ENCODE data around the gene RNF168. TPM values are rescaled to one million over a fixed set of nuclear protein-coding genes. Genes with fewer than 3 reads are reported as not detected.

Gene RNF168
- total RNA-seq, 1 experiment from 2014 or later, result 65.5 TPM

GRCh38 chr3:196519718-196520082, 16.1 kb upstream of the RNF168 start:
- no peaks in the 10 kb centered on the region for H3K27me3 ChIP-seq (ENCODE audit: insufficient read depth, low read length)
- Mint-ChIP-seq H3K4me3 (no peak overlapping the region), H3K36me3 (ENCODE audit: insufficient read depth in 1 of 3, low read depth in 3 of 3) (peaks cover 30 to 41% (median 30%) of the 10 kb centered on the region in 3 experiments), H3K4me1 (peaks cover 11 to 20% of the 10 kb centered on the region in 2 experiments), H3K27ac (no peak overlapping the region), H3K9me3 (peaks cover 50 to 57% of the 10 kb centered on the region in 2 experiments), H3K27me3 (ENCODE audit: low read depth) (peaks cover 4% of the 10 kb centered on the region)
- no peak overlapping the region for H3K4me2 ChIP-seq (ENCODE audit: insufficient read depth, insufficient read length, low read length)
- DNase-seq, result no peak
- H2AFZ ChIP-seq (ENCODE audit: low read length), result no peak overlapping the region
- H3K23ac ChIP-seq (ENCODE audit: insufficient read length, low read depth, low read length), result no peak overlapping the region
- no peak overlapping the region for H3T11ph ChIP-seq (ENCODE audit: low read length)
- no peak overlapping the region for H3K27ac ChIP-seq (ENCODE audit: insufficient read length, low read depth, low read length)
- no peaks in the 10 kb centered on the region for H3K79me1 ChIP-seq (ENCODE audit: insufficient read depth, low read depth, low read length, poor library complexity, severe bottlenecking)
- no CpG with 5 or more reads among the region's 5 CpGs for WGBS (ENCODE audit: extremely low coverage, insufficient read length, low lambda C conversion rate)
- no peak overlapping the region for H2AK5ac ChIP-seq (ENCODE audit: insufficient read length, low read length)
- H3K18ac ChIP-seq (ENCODE audit: insufficient read length, low read depth, low read length), result no peak overlapping the region
- no peak overlapping the region for H4K5ac ChIP-seq (ENCODE audit: insufficient read length, low read depth, low read length)
- no peaks in the 10 kb centered on the region for H3K23me2 ChIP-seq (ENCODE audit: insufficient read length, low read depth, low read length, poor library complexity, severe bottlenecking)
- no peaks in the 10 kb centered on the region for H3K4me1 ChIP-seq (ENCODE audit: insufficient read depth, low read length)
- no peak overlapping the region for H2BK12ac ChIP-seq (ENCODE audit: insufficient read length, low read depth, low read length)
- no peak overlapping the region for H2BK20ac ChIP-seq (ENCODE audit: low read depth, low read length, poor library complexity, severe bottlenecking)
- no peak overlapping the region for H3K56ac ChIP-seq (ENCODE audit: insufficient read length, low read depth, low read length)
- TF ChIP-seq CTCF (conservative IDR thresholded peaks at IDR 0.05), result no peak
- no peak overlapping the region for H3K9ac ChIP-seq (ENCODE audit: extremely low read depth, insufficient read length, low read length)
- H3K9me3 ChIP-seq (ENCODE audit: control insufficient read depth, low read depth, low read length), result peaks cover 23% of the 10 kb centered on the region
- H4K20me1 ChIP-seq (ENCODE audit: control insufficient read depth, insufficient read depth, insufficient read length), result no peaks in the 10 kb centered on the region
- no peak overlapping the region for H3K4ac ChIP-seq (ENCODE audit: low read depth, low read length)
- H2BK120ac ChIP-seq (ENCODE audit: low read depth, low read length, poor library complexity, severe bottlenecking), result no peak overlapping the region
- no peaks in the 10 kb centered on the region for H3K79me2 ChIP-seq (ENCODE audit: insufficient read depth, low read length)
- H4K8ac ChIP-seq (replicated peaks; ENCODE audit: insufficient read length, low read depth, low read length), result no peak overlapping the region
- H3K14ac ChIP-seq (ENCODE audit: insufficient read depth, low read length), result no peak overlapping the region
- H4K91ac ChIP-seq (ENCODE audit: insufficient read length, low read depth, low read length), result no peak overlapping the region
- H2BK15ac ChIP-seq (ENCODE audit: low read depth, low read length), result no peak overlapping the region
- H2BK5ac ChIP-seq (ENCODE audit: insufficient read length, low read length), result no peak overlapping the region

All from H9 (cell line).